Right ventricle myocardium inferior (tissue), 1 donor: ENCODE data around the gene GRK5. TPM values are rescaled to one million over a fixed set of nuclear protein-coding genes. Genes with fewer than 3 reads are reported as not detected.

ENCODE experiments used
- ATAC-seq: fragments of 200-7000 bp; cut with Tn5 transposase; one replicate; pipeline ENCODE4 v1.9.1; 2020; ENCODE audit warnings: mild to moderate bottlenecking, moderate library complexity
- DNase-seq: peaks from one replicate; pipeline ENCODE4 v3.0.0; 2021; ENCODE audit errors: missing footprints
- intact Hi-C: fragments of 100-400 bp; cut with DNase I; formaldehyde crosslinking; loops from one replicate; pipeline ENCODE4 v1.11.0; 2022
- total RNA-seq: library from RNA; stranded (reverse); fragmentation: NEBNext Ultra II Directional; extraction: Animal tissue kit (Norgen Biotek cat#: 25700); gene quantifications from one replicate; pipeline ENCODE4 v1.2.1, GENCODE V29; 2021
- donor health status: DM: no; HTN: yes; CAD: no; lungs with severe emphysema.

The GRK5 gene
- total RNA-seq, 1 donor from 2014 or later, result 48.6 TPM

DNA sequence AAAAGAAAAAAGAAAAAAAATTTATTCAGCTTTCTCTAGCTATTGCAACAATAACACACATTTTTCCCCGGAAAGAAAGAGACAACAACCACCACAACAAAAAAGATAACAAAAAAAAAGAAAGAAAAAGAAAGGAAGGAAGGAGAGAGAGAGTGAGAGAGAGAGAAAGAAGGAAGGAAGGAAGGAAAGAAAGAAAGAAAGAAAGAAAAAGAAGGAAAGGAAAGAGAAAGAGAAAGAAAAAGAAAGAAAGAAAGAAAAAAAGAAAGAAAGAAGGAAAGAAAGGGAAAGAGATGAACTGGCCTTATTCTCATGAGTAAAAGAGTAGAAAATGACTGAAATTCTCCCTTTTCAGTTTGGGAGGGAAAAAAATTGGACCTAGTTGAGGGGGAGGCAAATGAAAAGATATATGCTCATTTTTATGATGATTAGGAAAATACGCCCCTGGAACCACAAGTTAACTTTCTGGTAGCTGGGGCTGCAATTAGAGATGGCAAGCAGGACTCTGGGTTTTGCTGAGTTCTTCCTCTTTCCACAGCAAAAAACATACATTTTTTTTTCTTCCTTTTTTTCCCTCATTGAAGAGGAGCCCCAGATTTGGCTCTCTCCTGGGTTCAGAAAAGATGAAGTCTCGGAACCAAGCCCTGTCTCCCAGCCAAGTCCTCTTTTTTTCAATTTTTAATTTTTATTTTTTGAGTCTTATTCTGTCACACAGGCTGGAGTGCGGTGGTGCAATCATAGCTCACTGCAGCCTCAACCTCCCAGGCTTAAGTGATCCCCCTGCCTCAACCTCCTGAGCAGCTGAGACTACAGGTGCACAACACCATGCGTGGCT is 16.2 kb upstream of the GRK5 start:
- ATAC-seq (no peak), DNase-seq (no peak)
- intact Hi-C loops, result no loop called here

DNA sequence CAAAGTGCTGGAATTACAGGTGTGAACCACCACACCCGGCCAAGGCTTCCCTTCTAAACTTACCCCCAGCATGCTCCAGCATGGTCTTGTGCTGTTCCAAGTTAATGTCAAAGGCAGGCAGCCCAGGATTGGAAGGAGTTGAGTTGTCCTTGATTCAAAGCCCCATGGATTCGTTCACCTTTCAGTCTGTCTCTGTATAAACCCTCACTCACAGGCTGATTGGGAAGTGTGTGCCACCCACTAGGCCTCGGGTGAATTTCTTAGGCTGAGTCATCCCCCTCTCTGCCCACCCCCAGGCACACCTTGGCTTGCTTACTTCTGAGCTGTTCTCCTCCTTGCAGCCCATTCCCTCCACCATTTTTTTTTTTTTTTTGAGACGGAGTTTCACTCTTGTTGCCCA is 15.5 kb upstream of the GRK5 start:
- intact Hi-C loops, result no loop called here
- no peak for ATAC-seq
- DNase-seq, result no peak

- no peak for ATAC-seq
- intact Hi-C loops, result loop anchor here (2.0 kb wide), 1 partner anchor 291 kb away; no protein-coding TSS in a partner anchor
- DNase-seq, result no peak
Observed at GRCh38 chr10:119197921-119198320, 9.4 kb upstream of the GRK5 start.

DNA sequence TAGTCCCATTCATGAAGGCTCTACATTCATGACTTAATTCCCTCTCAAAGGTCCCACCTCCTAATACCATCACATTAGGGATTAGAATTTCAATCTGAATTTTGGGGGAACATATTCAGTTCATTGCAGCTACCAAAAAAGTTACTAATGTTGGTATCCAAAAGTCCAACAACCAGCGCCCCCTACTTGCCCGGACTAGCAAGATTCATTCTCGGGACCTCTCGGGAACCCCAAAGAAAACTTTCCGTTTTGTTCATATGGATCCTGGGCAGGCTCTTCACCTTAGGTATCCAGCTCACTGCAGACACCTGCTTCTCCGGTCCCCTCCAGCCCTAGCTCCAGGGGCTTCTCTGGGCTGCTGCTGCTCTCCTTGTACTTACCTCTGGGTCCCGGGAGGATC is 8.9 kb upstream of the GRK5 start:
- ATAC-seq, result no peak
- intact Hi-C loops, result loop anchor here (2.0 kb wide), 1 partner anchor 290 kb away; no protein-coding TSS in a partner anchor
- DNase-seq, result no peak

DNA sequence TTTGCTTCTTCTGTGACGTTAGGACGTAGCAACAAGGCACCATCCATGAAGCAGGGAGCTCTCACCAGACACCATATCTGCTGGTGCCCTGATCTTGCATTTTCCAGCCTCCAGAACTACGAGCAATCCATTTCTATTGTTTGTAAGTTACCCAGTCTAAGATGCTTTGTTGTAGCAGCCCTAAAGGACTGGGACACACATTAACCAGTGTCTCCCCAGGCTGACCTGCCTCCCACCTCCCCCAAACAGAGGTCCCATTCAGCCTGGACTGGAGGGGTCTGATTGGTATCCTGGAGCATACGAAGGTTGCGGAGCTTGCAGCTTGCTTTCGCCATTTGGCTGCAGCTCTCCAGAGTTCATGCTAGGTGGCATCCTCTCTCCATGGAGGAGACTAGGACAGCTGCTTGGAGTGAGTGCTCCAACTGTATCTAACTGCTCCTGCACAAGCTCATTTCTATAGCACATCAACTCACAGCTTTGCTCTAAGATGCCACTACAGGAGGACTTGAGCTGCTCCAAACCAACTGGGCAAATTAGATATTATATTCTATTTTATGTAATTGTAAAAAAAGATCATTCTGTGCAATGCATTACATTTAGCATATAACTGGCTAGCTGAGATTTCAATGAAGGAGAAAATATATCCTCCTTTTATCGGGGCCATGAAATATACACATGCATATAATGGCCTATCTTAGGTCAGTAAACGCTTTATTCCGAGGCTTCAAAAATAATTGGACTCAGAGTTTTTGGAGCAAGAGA is 8.0 kb upstream of the GRK5 start:
- DNase-seq (no peak), ATAC-seq (peak; percentile 96)
- intact Hi-C loops, result loop anchor here (1.0 to 2.0 kb wide), 2 partner anchors 246 to 289 kb away; no protein-coding TSS in a partner anchor

GRCh38 chr10:119201233-119201632 is 6.1 kb upstream of the GRK5 start:
- ATAC-seq (no peak), DNase-seq (no peak)
- intact Hi-C loops, result no loop called here

DNA sequence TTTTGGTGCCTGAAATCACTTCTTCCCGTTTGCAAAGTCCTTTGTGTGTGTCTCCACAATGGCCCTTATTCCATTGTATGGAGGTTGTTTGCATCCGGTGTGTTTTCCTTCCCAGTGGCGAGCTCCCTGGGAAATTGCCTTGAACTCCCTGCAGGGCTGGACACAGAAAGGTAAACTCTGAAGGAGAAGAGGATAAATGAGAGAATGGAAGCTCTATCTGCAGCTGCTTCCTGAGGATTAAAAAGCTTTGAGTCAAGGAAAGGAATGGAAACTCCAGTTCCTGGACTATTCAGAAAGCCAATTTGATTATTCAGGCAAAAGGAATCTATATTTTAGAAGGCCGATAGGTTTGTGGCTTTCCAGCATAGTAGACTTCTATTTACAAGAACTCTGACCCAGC is 4.4 kb upstream of the GRK5 start:
- ATAC-seq, result no peak
- intact Hi-C loops, result no loop called here
- DNase-seq, result no peak

- ATAC-seq, result peak; percentile 37
- peak; percentile 88 for DNase-seq
- intact Hi-C loops, result loop anchor here (1.0 to 5.0 kb wide), 6 partner anchors 95 to 446 kb away; partner anchors contain the start of genes BAG3 and RGS10
Observed at GRCh38 chr10:119205894-119206602, 1.3 kb upstream of the GRK5 start.

DNA sequence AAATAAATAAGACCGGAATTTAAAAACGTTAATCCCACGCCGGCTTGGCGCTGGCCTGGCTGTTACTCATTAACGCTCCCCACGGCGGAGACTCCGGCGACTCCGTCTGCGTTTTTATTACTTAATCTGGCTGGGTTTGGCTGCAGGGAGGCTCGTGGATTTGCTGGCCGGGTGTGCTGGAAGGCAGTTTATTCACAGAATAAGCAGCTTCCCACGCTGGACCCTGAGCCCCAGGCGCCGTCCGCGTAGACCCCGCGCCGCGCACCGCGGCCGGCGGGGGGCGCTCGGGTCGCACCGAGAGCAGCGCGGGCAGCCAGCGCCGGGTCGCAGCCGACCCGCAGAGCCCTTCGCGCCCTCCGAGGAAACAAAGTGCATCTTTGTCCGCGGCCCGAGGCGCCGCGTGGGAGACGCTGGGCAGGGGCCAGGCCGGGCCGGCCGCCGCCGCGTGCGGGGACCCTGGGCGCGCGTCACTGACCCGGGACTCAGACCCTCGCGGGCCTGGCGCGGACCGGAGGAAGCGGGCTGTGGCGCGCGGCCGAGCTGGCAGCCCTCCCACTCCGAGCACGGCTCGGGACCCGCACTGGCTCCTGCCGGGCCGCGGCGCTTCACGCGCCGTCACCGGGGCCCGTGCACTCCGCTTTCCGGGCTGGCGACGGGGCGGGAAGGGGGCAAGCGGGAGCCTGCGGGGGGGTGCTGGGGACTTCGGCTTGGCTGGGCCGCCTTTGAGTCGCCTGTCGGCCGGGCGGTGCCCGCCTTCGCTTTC is 587 bp upstream of the GRK5 start:
- DNase-seq, result peak; percentile 89
- ATAC-seq, result peak; percentile 59
- intact Hi-C loops, result loop anchor here (1.0 to 5.0 kb wide), 6 partner anchors 94 to 446 kb away; partner anchors contain the start of genes BAG3 and RGS10

DNA sequence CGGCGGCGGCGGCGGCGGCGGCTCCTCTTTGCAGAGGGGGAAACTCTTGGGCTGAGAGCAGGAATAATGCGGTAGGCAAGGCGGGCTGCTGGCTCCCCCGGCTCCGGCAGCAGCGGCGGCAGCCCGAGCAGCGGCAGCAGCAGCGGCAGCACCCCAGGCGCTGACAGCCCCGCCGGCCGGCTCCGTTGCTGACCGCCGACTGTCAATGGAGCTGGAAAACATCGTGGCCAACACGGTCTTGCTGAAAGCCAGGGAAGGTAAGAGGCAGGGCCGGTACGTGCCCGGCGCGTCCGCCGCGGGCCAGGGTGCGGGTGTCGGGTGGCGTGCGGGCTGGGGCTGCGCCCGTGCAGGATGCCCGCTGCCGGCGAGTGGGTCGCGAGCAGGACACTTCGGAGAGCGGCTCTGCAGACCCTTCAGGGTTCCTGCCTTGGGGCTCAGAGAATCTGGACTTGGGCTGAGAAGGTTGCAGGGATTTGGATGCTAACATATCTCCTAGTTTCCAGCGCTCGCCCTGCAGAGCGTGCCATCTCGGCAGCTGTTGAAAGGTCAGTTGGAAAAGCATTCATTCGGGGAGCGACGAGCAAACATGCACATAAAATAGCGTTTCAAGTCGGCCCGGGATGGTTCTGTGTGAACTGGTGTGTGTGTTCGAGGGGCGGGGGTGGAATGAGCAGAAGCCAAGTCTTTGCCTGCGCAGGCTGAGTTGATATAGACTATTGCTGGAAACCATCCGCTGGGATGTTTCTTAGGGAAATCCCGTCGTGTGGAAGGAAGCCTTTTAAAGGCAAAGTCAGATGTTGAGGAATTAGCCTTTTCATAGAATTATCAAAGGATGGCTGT is 562 bp downstream of the GRK5 start:
- peak; percentile 5 for ATAC-seq
- intact Hi-C loops, result loop anchor here (2.0 to 5.0 kb wide), 7 partner anchors 43 to 444 kb away; partner anchors contain the start of genes BAG3 and RGS10
- peak; percentile 73 for DNase-seq

- ATAC-seq (no peak), DNase-seq (no peak)
- intact Hi-C loops, result loop anchor here (2.0 to 5.0 kb wide), 3 partner anchors 42 to 444 kb away; partner anchors contain the start of gene BAG3
Observed at GRCh38 chr10:119208553-119208940, 1.2 kb downstream of the GRK5 start.

GRCh38 chr10:119209035-119209735 is 1.8 kb downstream of the GRK5 start:
- DNase-seq, result peak; percentile 85
- intact Hi-C loops, result loop anchor here (2.0 to 5.0 kb wide), 3 partner anchors 42 to 443 kb away; partner anchors contain the start of gene BAG3
- ATAC-seq, result no peak

- DNase-seq (no peak), ATAC-seq (no peak)
- intact Hi-C loops, result loop anchor here (2.0 to 5.0 kb wide), 3 partner anchors 41 to 442 kb away; partner anchors contain the start of gene BAG3
Observed at GRCh38 chr10:119209736-119210355, 2.5 kb downstream of the GRK5 start.

DNA sequence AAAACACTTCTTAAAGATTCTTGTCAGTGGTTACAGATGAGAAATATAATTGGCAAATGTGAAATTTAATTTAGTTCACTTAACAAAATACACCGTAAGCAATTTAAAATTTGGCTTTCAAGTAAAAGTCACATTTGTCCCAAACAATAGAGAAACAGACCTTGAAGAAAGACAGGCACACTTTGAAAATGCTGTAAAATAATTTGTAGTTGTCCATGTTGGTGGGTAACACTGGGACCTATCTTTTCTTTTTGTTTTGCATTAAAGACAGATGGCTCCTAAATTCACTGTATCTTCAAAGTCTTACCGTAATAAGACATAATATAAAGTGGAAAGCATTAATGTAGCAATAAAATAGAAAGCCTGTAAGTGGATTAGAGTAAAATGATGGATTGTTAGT is 3.3 kb downstream of the GRK5 start:
- no peak for ATAC-seq
- DNase-seq, result no peak
- intact Hi-C loops, result no loop called here

GRCh38 chr10:119211176-119211575 is 3.8 kb downstream of the GRK5 start:
- no peak for DNase-seq
- ATAC-seq, result no peak
- intact Hi-C loops, result no loop called here
